Measurements from ENCODE around the gene NUP160. TPM values are rescaled to one million over a fixed set of nuclear protein-coding genes. Genes with fewer than 3 reads are reported as not detected.
"Not testable (repeated sequence)": the region's sequence is repeated elsewhere in the genome, so short reads cannot be mapped to it uniquely, and the experiment has no call there.

The NUP160 gene
- total and polyA plus RNA-seq, 8 donors = 9.7 to 20.2 (median 13.8) TPM

DNA sequence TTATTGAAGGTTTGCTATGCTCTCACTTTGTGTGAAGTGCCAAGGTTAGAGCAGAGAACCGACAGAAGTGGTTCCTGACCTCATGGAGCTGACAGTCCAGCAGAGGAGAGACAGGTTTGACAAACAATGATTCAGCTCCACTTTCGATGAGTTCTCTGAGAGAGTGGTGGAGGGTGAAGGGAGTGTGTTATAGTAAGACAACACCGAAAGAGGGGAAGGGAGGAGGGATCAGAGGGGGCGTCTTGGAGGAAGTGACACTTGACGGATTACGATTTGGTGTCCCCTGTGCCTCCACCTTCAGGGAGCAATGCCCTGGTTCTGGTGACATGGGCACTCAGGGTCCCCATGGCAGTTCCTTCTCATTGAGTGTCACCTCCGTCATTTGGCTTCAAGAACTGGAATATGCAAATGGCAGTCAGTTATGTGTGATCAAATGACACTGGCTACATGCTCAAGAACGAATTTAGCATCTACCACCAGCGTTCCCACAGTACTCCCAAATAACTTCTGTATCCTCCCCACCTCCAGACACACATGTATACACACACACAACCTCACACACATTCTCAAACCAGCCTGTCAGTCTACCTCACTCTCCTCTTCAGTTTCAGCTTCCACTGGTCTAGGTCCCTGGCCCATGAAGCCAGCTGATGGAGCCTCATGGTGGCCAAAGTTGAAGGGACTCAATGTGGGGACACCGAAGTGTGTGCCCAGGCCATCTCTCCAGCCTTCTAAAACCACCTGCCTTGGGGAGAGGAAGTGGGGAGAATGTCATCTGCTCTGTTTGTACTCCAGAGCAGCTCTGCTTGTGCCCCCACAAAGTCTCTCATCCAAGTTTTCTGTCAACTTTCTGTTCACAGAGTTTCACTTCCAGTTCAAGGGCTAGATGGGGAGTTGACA, 31.4 kb upstream of the NUP160 start:
- Histone ChIP-seq H3K4me1 (no peaks in the 10 kb centered on the region), H3K4me3 (no peak overlapping the region), H3K27me3 (no peaks in the 10 kb centered on the region), H3K27ac (no peak overlapping the region), H3K9me3 (no peaks in the 10 kb centered on the region), H3K36me3 (no peaks in the 10 kb centered on the region)
- WGBS, 2 donors = 76 to 82% methylated on average over 10 of the region's 10 CpGs
- intact Hi-C loops (cut with DNase I) = no loop called here
- ATAC-seq = no peak
- DNase-seq = no peak
- TF ChIP-seq, protein P1, sequence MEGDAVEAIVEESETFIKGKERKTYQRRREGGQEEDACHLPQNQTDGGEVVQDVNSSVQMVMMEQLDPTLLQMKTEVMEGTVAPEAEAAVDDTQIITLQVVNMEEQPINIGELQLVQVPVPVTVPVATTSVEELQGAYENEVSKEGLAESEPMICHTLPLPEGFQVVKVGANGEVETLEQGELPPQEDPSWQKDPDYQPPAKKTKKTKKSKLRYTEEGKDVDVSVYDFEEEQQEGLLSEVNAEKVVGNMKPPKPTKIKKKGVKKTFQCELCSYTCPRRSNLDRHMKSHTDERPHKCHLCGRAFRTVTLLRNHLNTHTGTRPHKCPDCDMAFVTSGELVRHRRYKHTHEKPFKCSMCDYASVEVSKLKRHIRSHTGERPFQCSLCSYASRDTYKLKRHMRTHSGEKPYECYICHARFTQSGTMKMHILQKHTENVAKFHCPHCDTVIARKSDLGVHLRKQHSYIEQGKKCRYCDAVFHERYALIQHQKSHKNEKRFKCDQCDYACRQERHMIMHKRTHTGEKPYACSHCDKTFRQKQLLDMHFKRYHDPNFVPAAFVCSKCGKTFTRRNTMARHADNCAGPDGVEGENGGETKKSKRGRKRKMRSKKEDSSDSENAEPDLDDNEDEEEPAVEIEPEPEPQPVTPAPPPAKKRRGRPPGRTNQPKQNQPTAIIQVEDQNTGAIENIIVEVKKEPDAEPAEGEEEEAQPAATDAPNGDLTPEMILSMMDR (IDR thresholded peaks at IDR 0.05) = no peak
- no peak for FAIRE-seq

DNA sequence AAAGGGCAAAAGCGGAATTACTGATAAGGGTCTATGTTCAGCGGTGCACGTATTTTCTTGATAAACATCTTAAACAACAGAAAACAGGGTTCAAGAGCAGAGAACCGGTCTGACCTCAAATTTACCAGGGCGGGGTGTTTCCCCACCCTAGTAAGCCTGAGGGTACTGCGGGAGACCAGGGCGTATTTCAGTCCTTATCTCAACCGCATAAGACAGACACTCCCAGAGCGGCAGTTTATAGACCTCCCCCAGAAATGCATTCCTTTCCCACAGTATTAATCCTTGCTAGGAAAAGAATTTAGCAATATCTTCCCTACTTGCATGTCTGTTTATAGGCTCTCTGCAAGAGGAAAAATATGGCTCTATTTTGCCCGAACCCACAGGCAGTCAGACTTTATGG, 27.7 kb upstream of the NUP160 start:
- H3K4me3 ChIP-seq; intact Hi-C loops (cut with DNase I); FAIRE-seq; ATAC-seq; H3K4me1 ChIP-seq; H3K27ac ChIP-seq; H3K27me3 ChIP-seq; H3K9me3 ChIP-seq; DNase-seq; H3K36me3 ChIP-seq: not testable (repeated sequence)
- WGBS, 2 donors = 84 to 85% methylated on average over 10 of the region's 10 CpGs

DNA sequence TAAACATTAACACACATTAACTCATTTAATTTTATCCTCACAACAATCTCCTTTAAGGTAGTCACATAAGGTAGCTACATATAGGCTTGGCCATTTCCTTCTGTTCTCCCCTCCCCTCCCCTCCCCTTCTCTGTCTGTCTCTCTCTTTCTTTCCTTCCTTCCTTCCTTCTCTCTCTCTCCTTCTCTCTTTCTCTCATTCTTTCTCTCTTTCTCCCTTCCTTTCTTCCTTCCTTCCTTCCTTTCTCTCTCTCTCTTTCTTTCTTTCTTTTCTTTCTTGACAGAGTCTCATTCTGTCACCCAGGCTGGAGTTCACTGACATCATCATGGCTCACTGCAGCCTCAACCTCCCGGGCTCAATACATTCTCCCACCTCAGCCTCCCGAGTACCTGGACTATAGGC, 22.3 kb upstream of the NUP160 start:
- ATAC-seq (no peak), DNase-seq (no peak), FAIRE-seq (no peak)
- intact Hi-C loops (cut with DNase I) = no loop called here
- Histone ChIP-seq H3K36me3 (no peaks in the 10 kb centered on the region), H3K27me3 (no peaks in the 10 kb centered on the region), H3K4me3 (no peak overlapping the region), H3K9me3 (no peaks in the 10 kb centered on the region), H3K4me1 (no peaks in the 10 kb centered on the region), H3K27ac (no peak overlapping the region)
- WGBS, 2 donors = 92 to 100% methylated on average over 2 of the region's 2 CpGs
- TF ChIP-seq, protein P1 (IDR thresholded peaks at IDR 0.05) = no peak

DNA sequence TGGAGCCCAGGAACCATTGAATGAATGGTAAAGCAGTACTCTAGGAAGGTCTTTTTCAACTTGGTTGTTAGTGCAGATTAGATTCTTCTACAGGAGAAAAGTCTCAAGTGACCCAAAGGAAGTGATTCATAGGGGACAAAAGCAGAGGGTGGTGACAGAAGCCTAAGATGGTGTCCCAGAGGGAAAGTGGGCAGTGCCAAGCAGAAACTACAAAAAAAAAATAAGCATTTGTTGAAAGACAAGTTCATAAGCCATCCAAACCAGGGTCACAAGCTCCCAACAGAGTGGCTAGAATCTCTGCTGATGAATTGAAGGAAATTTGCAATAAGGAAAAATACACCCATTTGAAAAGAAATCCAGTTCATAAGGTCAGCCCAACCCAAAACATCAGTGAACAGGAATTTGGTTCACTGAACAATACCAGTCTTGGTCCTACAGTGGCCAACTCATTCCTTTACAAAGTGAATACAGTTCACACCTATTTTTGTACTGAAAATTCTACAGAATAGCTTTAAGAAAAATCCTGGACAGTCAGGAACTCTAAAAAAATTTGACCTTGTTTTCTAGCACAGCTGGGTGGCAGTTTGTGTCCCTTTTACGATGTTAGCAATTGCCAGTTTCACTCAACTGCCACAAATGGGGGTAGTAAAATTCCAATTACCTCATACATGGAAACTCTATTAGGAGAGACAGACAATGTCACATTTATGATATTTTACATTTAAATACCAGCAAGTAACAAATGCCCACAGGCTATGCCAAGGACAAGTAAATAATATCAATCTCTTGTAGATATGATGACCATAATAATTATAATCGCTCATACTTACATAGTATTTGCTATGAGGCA, 21.6 kb upstream of the NUP160 start:
- no peak overlapping the region for H3K4me3 ChIP-seq
- no peak overlapping the region for H3K27ac ChIP-seq
- WGBS, 2 donors = 11 to 20% methylated on average over 2 of the region's 2 CpGs
- no peaks in the 10 kb centered on the region for H3K9me3 ChIP-seq
- TF ChIP-seq, protein P1 (IDR thresholded peaks at IDR 0.05) = no peak
- no peaks in the 10 kb centered on the region for H3K4me1 ChIP-seq
- DNase-seq (no peak), FAIRE-seq (no peak), ATAC-seq (no peak)
- no peaks in the 10 kb centered on the region for H3K27me3 ChIP-seq
- no peaks in the 10 kb centered on the region for H3K36me3 ChIP-seq
- intact Hi-C loops (cut with DNase I) = no loop called here

DNA sequence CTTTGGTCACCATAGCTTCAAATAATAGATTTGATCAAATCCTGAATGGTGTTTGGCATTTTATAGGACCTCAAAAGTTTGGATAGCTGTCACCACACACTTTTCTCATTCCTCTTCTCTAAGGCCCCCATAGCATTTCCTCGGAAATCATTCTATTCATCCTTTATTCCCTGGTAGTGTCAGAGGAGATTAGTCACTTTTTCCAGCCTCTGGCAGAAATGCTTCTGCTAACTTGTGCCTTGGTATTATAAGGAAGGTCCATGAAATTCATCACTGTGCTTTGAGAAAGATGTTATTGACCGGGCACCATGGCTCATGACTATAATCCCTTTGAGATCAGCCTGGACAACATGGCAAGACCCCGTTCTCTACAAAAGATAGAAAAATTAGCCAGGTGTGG, 19.7 kb upstream of the NUP160 start:
- intact Hi-C loops (cut with DNase I) = no loop called here
- DNase-seq (no peak), FAIRE-seq (no peak), ATAC-seq (no peak)
- WGBS, 2 donors = 96 to 97% methylated on average over 3 of the region's 3 CpGs
- H3K36me3 ChIP-seq = no peaks in the 10 kb centered on the region
- H3K27ac ChIP-seq = no peak overlapping the region
- H3K4me1 ChIP-seq = no peaks in the 10 kb centered on the region
- no peaks in the 10 kb centered on the region for H3K27me3 ChIP-seq
- no peaks in the 10 kb centered on the region for H3K9me3 ChIP-seq
- H3K4me3 ChIP-seq = no peak overlapping the region
- TF ChIP-seq, protein P1 (IDR thresholded peaks at IDR 0.05) = no peak

DNA sequence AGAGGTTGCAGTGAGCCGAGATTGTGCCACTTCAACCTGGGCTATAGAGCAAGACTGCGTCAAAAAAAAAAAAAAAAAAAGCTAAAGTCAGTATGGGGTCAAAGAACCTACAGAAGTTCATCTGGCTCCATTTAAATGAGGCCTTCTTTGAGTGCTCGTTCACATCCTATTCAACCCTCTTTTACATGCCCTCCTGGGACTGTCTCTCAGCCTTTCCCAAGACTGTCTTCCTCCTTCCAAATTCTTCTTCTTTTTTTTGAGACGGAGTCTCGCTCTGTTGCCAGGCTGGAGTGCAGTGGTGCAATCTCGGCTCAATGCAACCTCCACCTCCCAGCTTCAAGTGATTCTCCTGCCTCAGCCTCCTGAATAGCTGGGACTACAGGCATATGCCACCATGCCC, 18.7 kb upstream of the NUP160 start:
- H3K27me3 ChIP-seq; intact Hi-C loops (cut with DNase I); DNase-seq; H3K4me3 ChIP-seq; FAIRE-seq; H3K36me3 ChIP-seq; ATAC-seq; H3K27ac ChIP-seq; H3K9me3 ChIP-seq; H3K4me1 ChIP-seq: not testable (repeated sequence)
- WGBS, 2 donors = 75 to 82% methylated on average over 6 of the region's 6 CpGs
